GM12878 (cell line): ENCODE results near the gene FCRLA. TPM values are rescaled to one million over a fixed set of nuclear protein-coding genes. Genes with fewer than 3 reads are reported as not detected.

Experiments
- ATAC-seq: fragments of 200-7000 bp; cut with Tn5 transposase; 3 replicates; pipeline ENCODE4 v1.9.1; 2020; ENCODE audit warnings: mild to moderate bottlenecking, moderate library complexity
- BruUV-seq: library from RNA; stranded (reverse); fragments of 400-500 nt; replicated peaks from 2 replicates; lab custom pipeline; 2021; lab: Mats Ljungman, UMichigan
- CTCF ChIA-PET: fragments of 300-600 bp; sonication (Branson Sonifier 250); formaldehyde crosslinking; extraction: SDS; loops from one replicate; lab custom pipeline; 2021; ENCODE audit warnings: inconsistent platforms; lab: Yijun Ruan, JAX
- POLR2A ChIA-PET: fragments of 350-600 bp; formaldehyde crosslinking; extraction: SDS; loops from one replicate; lab custom pipeline; 2021; ENCODE audit warnings: inconsistent platforms; lab: Charles Lee
- RAD21 ChIA-PET: fragments of 300-600 bp; sonication (Branson Sonifier 250); formaldehyde crosslinking; loops from one replicate; lab custom pipeline; 2023; ENCODE audit warnings: antibody characterized with exemption; ENCODE audit not compliant: unreplicated experiment; lab: Charles Lee
- SMC1A ChIA-PET: fragments of 300-600 bp; sonication (Branson Sonifier 250); formaldehyde crosslinking; loops from one replicate; lab custom pipeline; 2023; ENCODE audit not compliant: unreplicated experiment, uncharacterized antibody; lab: Charles Lee
- DNase-seq: peaks from one replicate; pipeline ENCODE4 v3.0.0-alpha.2; 2011; ENCODE audit warnings: low read depth, low spot score
- FAIRE-seq: peaks from 3 replicates; lab custom pipeline; 2011; peaks lifted over from hg19 to GRCh38; lab: Jason Lieb, UNC
- H2AFZ ChIP-seq: 2 replicates; pipeline ENCODE4 v1.6.0; 2011; ENCODE audit warnings: low read depth, low read length, control low read depth; ENCODE audit not compliant: control insufficient read depth
- H3K27ac ChIP-seq: 2 replicates; pipeline ENCODE4 v1.5.1; 2011; ENCODE audit warnings: control low read depth; ENCODE audit not compliant: control insufficient read depth, insufficient read depth
- H3K27me3 ChIP-seq, 2 experiments: replicated peaks in 1 of 2; 2 replicates each; pipeline versions ENCODE4 v1.6.0 to v1.6.1; 2011; ENCODE audit warnings: low read length in 1 of 2; ENCODE audit not compliant: control insufficient read depth in 2 of 2, insufficient read depth in 2 of 2
- H3K36me3 ChIP-seq, 2 experiments: 2 replicates each; pipeline ENCODE4 v1.5.1; 2011; ENCODE audit warnings: low read length in 1 of 2; ENCODE audit not compliant: control insufficient read depth in 2 of 2, insufficient read depth in 2 of 2
- H3K4me1 ChIP-seq: 2 replicates; pipeline ENCODE4 v1.6.1; 2011; ENCODE audit warnings: mild to moderate bottlenecking, low read length, moderate library complexity, mixed read lengths; ENCODE audit not compliant: control insufficient read depth, insufficient read depth
- H3K4me2 ChIP-seq: 2 replicates; pipeline ENCODE4 v1.6.0; 2011; ENCODE audit warnings: control low read depth; ENCODE audit not compliant: control insufficient read depth, insufficient read depth
- H3K4me3 ChIP-seq: fragments of 200-600 bp; sonication (generic); 2 replicates; pipeline ENCODE4 v1.5.1; 2016
- H3K79me2 ChIP-seq: 2 replicates; pipeline ENCODE4 v1.6.0; 2011; ENCODE audit warnings: low read length; ENCODE audit not compliant: control insufficient read depth, insufficient read depth
- H3K9ac ChIP-seq: 2 replicates; pipeline ENCODE4 v1.8.0; 2011; ENCODE audit warnings: low read length, control low read depth, mixed read lengths; ENCODE audit not compliant: control insufficient read depth, insufficient read depth
- H3K9me3 ChIP-seq: replicated peaks from 3 replicates; pipeline ENCODE4 v1.5.1; 2011; ENCODE audit warnings: mild to moderate bottlenecking, low read length; ENCODE audit not compliant: control insufficient read depth, insufficient read depth
- H4K20me1 ChIP-seq: 2 replicates; pipeline ENCODE4 v1.6.0; 2011; ENCODE audit not compliant: control insufficient read depth, insufficient read depth
- CREM ChIP-seq: IDR thresholded peaks from 2 replicates; pipeline ENCODE4 v1.6.1; 2014; ENCODE audit warnings: antibody characterized with exemption, low read depth
- HDAC6 ChIP-seq: fragments of 200-600 bp; sonication (generic); IDR thresholded peaks from one replicate; pipeline ENCODE4 v1.8.0; 2017; ENCODE audit warnings: antibody characterized with exemption; ENCODE audit not compliant: unreplicated experiment
- HDGF ChIP-seq: fragments of 450-650 bp; IDR thresholded peaks from 2 replicates; pipeline ENCODE4 v1.6.1; 2016; ENCODE audit warnings: antibody characterized with exemption
- POLR2AphosphoS5 ChIP-seq: IDR thresholded peaks from 2 replicates; pipeline ENCODE4 v1.6.1; 2011; ENCODE audit warnings: mild to moderate bottlenecking, low read length, inconsistent platforms
- PRDM15 ChIP-seq: fragments of 450-650 bp; formaldehyde crosslinking; IDR thresholded peaks from 2 replicates; pipeline ENCODE4 v1.4.0; 2020; ENCODE audit warnings: mild to moderate bottlenecking, moderate library complexity
- RAD21 ChIP-seq: IDR thresholded peaks from 2 replicates; pipeline ENCODE4 v1.6.1; 2011; ENCODE audit warnings: mild to moderate bottlenecking, low read depth, low read length, moderate library complexity; ENCODE audit not compliant: insufficient read depth
- RUNX3 ChIP-seq: IDR thresholded peaks from 2 replicates; pipeline ENCODE4 v1.6.1; 2012; ENCODE audit warnings: low read length, inconsistent platforms
- WGBS: methylation state at CpG from one replicate; pipeline ENCODE4 v1.1.6; 2016; ENCODE audit warnings: low lambda C conversion rate; ENCODE audit not compliant: insufficient replicate concordance, insufficient coverage; ENCODE audit errors: missing lambda C conversion rate; 5-methylcytosine and 5-hydroxymethylcytosine counted together
- in situ Hi-C: fragments of 300-500 bp; cut with MboI; formaldehyde crosslinking; loops from 9 replicates; pipeline ENCODE4 v1.14.3; 2018; ENCODE audit warnings: mixed read lengths
- intact Hi-C: fragments of 100-400 bp; cut with micrococcal nuclease; formaldehyde crosslinking; loops from one replicate; pipeline ENCODE4 v1.14.2; 2022; ENCODE audit not compliant: unreplicated experiment
- polyA plus RNA-seq, 11 experiments: library from polyadenylated mRNA; depleted of rRNA in 4 of 11; unstranded in 6 of 11; stranded (reverse) in 5 of 11; fragments of >200 nt; fragmentation: Nextera tagmentation in 4 of 11; fragmentation: Illumina TruSeq in 1 of 11; extraction: Ambion mirVana in 4 of 11; extraction: Trizol in 1 of 11; gene quantifications; 1 replicate in 1 of 11; 2 replicates in 10 of 11; pipeline versions ENCODE4 v1.2.1 to v1.2.3, GENCODE V29; 2011 to 2016; ENCODE audit warnings: inconsistent platforms in 2 of 11, missing spikeins in 2 of 11, low read depth in 1 of 11
- total RNA-seq, 4 experiments: library from RNA; depleted of rRNA in 3 of 4; stranded (reverse); fragments of >200 nt in 3 of 4; fragmentation: Illumina TruSeq in 1 of 4; extraction: Trizol in 1 of 4; gene quantifications; 2 replicates each; pipeline versions ENCODE4 v1.2.1 to v1.2.3, GENCODE V29; 2013 to 2021

Gene FCRLA
- total and polyA plus RNA-seq, 10 of the 15 experiments (the other 5 are each of a cell fraction or from before 2014, with no cell fraction given), result 130 to 714 (median 374) TPM

GRCh38 chr1:161705537-161705936 lies 1.5 kb upstream of the FCRLA start:
- H3K4me3 ChIP-seq, result peak overlapping the region; percentile 12; the same call in 1 of the 2 replicates
- no peak for FAIRE-seq
- ChIA-PET RAD21 (interaction anchor here (0.6 to 2.6 kb wide), 3 partner anchors 10 to 33 kb away, joined by 3 to 12 read pairs (median 4); no protein-coding TSS in a partner anchor), SMC1A (interaction anchor here (1.3 to 5.1 kb wide), 8 partner anchors 11 to 82 kb away, joined by 3 to 49 read pairs (median 6); no protein-coding TSS in a partner anchor)
- ATAC-seq, result peak; percentile 40
- H3K27ac ChIP-seq, result peak overlapping the region; percentile 85
- TF ChIP-seq POLR2AphosphoS5, result no peak
- TF ChIP-seq PRDM15 (CRISPR knock-in tag), result no peak
- TF ChIP-seq RUNX3, result peak; percentile 80
- TF ChIP-seq RAD21, result 0 out of 2 replicates have a peak, but pooled peaks have one; percentile 2
- no peak for TF ChIP-seq HDAC6
- no peak for TF ChIP-seq CREM
- no peak for TF ChIP-seq HDGF
- TF ChIP-seq, all 136 proteins: peak for 2
- H3K36me3 ChIP-seq, result peaks cover under 1% of the 10 kb centered on the region in 2 experiments; a peak in 3 of 4 replicates
- in situ Hi-C loops (no loop called here), intact Hi-C loops (no loop called here)
- 0% methylated on average over 4 of the region's 4 CpGs for WGBS
- peak overlapping the region; percentile 3; the same call in 1 of the 2 replicates for H3K9ac ChIP-seq
- ChIA-PET CTCF (interaction anchor here (0.6 to 1.2 kb wide), 4 partner anchors 13 to 28 kb away, joined by 3 to 4 read pairs (median 4); no protein-coding TSS in a partner anchor), POLR2A (no interaction called here)
- H2AFZ ChIP-seq, result peak overlapping the region; percentile 39
- no peak for DNase-seq
- H4K20me1 ChIP-seq, result no peaks in the 10 kb centered on the region
- H3K27me3 ChIP-seq, result no peaks in the 10 kb centered on the region
- peaks cover 22% of the 10 kb centered on the region for H3K4me1 ChIP-seq
- peak overlapping the region; percentile 94 for H3K4me2 ChIP-seq
- BruUV-seq, result no TSS peak
- H3K9me3 ChIP-seq, result no peaks in the 10 kb centered on the region
- peaks cover 36% of the 10 kb centered on the region for H3K79me2 ChIP-seq
